GM13977 (cell line): ENCODE data around the gene SMIM29.

Source experiments
- DNase-seq: peaks from one replicate; pipeline ENCODE4 v3.0.0; 2012; ENCODE audit warnings: low spot score
- in situ Hi-C: fragments of 300-500 bp; cut with MboI; formaldehyde crosslinking; loops from one replicate; pipeline ENCODE4 v1.12.0; 2022; ENCODE audit warnings: low sequenced_read_pairs, low pct_unique_long_range_greater_than_20kb, mixed read lengths, inconsistent platforms; ENCODE audit not compliant: unreplicated experiment
- TF ChIP-seq, protein P1 (sequence below): IDR thresholded peaks from 2 replicates; pipeline ENCODE4 v1.5.1; 2012; ENCODE audit warnings: mild to moderate bottlenecking, control low read depth; ENCODE audit not compliant: insufficient read depth; ENCODE audit errors: extremely low read depth, missing control alignments

SMIM29 gene

DNA sequence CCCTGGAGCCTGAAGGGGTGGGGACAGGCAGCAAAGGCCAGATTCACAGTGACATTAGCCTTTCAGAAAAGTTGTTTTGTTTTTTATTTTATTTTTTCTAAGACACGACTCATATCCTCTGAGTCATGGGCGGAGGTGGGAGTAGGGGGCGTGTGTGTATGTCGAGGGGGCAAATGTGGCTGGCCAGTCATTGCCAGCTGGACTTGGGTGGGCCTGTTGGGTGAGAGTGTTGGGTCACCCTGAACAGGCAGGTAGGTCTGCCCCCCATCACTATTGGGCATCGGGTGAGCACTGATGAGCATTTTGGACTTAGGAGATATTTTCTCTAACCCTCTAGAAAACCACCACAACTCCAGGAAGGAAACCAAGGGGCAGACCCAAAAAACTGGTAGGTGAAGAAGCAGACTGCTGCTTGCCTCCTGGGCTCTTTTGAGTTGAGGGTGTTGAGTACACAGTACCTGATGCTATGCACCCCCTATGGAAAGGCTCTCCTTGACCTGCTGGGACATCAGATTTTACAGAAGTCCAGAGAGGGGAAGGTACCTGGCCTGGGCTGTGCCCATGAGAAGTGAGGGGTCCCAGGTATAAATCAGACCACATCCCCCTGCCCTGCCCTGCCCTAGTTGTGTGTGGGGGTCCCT is 5.6 kb downstream of the SMIM29 start:
- TF ChIP-seq, protein P1, sequence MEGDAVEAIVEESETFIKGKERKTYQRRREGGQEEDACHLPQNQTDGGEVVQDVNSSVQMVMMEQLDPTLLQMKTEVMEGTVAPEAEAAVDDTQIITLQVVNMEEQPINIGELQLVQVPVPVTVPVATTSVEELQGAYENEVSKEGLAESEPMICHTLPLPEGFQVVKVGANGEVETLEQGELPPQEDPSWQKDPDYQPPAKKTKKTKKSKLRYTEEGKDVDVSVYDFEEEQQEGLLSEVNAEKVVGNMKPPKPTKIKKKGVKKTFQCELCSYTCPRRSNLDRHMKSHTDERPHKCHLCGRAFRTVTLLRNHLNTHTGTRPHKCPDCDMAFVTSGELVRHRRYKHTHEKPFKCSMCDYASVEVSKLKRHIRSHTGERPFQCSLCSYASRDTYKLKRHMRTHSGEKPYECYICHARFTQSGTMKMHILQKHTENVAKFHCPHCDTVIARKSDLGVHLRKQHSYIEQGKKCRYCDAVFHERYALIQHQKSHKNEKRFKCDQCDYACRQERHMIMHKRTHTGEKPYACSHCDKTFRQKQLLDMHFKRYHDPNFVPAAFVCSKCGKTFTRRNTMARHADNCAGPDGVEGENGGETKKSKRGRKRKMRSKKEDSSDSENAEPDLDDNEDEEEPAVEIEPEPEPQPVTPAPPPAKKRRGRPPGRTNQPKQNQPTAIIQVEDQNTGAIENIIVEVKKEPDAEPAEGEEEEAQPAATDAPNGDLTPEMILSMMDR, result no peak
- DNase-seq, result no peak

DNA sequence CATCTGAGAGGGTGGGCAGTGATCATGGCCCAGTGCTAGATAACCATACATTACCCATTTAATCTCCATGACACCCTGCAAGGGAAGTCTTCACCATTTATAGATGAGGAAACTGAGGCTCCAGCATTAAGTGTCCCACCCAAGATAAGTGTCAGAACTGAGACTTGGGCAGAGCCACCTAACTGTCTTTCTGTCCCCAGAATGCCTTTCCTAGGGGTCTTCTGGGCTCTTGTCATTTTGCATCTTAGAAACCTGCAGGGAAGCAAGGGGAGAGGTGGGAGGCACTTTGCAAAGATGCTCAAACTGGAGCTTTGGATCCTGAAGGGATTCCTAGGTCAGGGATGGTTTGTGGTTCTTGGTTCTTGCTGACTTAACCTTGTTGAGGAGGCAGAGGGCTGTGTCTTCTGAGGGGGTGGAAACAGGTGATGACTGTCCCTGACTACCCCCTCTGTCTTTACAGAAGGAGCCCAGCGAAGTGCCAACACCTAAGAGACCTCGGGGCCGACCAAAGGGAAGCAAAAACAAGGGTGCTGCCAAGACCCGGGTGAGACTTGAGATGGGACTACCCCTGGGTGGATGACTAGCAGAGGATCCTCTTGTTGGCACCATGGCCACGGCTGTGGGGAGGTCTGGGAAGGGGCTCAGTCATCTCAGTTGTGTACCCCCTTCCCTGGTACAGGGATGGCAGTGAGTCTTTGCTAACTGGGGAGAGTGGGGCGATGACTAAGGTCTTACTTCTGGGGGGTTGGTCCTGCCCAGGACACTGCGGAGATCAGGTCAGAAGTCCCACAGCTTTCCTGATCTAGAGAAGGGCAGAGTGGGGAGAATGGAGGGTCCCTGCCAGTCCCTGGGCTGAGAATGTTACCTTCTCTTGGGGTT is 6.3 kb downstream of the SMIM29 start:
- in situ Hi-C loops, result loop anchor here (25.0 kb wide), 1 partner anchor 370 kb away; no protein-coding TSS in a partner anchor
- TF ChIP-seq, protein P1, result no peak
- DNase-seq, result no peak

More for the DNA sequence above, 5.6 kb downstream of the SMIM29 start:
- in situ Hi-C loops, result loop anchor here (25.0 kb wide), 1 partner anchor 369 kb away; no protein-coding TSS in a partner anchor

DNA sequence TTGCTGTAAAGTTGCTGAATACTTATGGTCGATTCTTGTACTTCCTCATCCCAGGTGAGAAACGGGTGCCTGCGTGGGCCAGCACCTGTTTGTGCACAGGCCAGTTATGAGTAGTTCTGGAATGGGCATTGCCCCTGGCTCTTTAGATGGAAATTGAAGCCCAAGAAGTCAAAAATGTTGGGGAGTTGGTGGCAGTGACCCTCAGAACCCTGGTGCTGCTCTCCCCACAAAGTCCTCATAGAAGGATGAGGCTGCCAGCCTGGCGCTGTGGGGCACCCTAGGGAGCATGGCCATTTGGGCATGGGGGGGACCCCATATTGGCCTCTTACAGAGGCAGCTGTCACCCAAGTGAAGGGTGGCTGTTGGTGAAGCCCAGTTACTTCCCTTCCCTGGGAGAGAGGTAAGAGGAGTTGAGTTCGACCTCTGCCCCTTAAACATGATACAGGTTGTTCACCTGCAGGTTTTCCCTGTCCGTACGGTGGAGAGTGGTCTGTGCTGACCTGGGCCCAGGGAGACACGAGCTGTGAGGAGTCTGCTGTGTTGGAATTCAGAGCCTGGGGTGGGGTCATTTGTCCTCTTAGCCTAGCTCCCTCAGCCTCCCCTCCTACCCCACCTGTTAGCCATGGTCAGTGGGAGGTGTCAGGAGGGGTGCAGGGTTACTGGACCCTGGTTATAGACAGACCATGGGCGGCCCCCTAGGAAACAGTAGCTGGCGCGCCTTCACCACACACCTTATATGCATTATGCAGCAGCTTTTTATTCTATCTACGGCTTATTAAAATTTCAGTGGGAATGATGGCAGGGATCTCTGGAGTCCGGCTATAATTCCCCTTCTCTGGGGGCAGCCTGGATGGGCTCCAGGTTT is 7.2 kb downstream of the SMIM29 start:
- in situ Hi-C loops, result loop anchor here (25.0 kb wide), 1 partner anchor 371 kb away; no protein-coding TSS in a partner anchor

DNA sequence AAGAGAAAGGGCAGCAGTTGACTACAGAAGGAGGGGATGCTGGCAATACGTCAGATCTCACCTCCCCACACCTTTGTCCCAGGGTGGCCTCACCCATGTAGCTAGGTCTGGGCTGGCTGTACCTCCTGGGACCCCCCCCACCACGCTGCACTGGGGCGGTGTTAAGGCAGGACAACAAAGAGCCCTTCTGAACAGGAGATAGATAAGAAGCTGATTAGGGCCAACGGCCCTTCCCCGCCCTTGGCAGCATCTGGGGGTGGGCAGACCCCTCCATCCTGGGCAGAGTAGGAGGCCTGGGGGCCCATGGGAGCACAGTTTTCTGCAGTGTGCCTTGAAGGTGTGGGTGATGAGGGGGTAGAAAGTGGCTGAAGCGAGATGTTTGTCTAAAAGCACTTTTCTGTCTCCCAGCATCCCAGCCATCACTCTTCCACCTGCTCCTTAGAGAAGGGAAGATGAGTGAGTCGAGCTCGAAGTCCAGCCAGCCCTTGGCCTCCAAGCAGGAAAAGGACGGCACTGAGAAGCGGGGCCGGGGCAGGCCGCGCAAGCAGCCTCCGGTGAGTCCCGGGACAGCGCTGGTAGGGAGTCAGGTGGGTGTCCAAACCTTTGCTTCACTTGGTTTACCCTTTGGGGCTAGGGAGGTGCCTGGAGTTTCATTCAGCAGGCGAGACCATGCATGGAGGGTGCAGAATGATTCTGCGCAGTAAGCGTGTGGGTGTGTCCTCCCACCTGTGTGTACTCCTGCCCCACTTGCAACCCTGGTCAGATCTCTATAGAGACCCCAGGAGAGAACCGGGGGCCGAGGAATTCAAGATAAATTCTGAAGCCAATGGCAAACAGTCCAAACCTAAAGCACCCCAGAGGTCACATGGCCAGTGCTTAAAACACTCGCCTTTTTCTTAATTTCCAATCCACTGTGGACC is 8.2 kb downstream of the SMIM29 start:
- in situ Hi-C loops, result loop anchor here (25.0 kb wide), 1 partner anchor 372 kb away; no protein-coding TSS in a partner anchor
- no peak for DNase-seq

More for the DNA sequence above, 7.2 kb downstream of the SMIM29 start:
- TF ChIP-seq, protein P1, result no peak
- no peak for DNase-seq

DNA sequence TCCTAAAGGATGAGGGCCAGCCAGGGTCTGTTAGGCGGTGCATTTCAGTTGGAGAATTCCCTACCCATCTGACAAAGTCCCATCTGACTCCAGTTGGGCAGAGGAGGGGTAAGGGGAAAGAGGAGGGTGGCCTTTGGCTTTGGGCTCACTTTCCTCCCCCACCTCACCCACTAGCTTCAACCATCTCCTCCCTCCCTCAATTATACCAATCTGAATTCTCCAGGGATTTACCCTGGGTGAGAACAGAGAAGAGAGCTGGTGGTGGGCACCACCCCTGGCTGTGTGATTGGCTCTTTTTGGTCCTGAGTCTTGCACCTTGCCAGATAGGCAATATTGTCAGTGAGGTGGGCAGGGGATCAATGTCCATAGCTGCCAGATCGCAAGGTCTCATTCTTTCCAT is 8.9 kb downstream of the SMIM29 start:
- in situ Hi-C loops, result loop anchor here (25.0 kb wide), 1 partner anchor 372 kb away; no protein-coding TSS in a partner anchor
- DNase-seq, result no peak
- TF ChIP-seq, protein P1, result no peak

More for the DNA sequence above, 8.2 kb downstream of the SMIM29 start:
- TF ChIP-seq, protein P1, result no peak
